Measurements from ENCODE around the gene ROR1. TPM values are rescaled to one million over a fixed set of nuclear protein-coding genes. Genes with fewer than 3 reads are reported as not detected.

The ROR1 gene
- total and polyA plus RNA-seq, 2 donors (not counting 3 experiments of a cell fraction or from before 2014, with no cell fraction given): 2.6 to 3.5 TPM

DNA sequence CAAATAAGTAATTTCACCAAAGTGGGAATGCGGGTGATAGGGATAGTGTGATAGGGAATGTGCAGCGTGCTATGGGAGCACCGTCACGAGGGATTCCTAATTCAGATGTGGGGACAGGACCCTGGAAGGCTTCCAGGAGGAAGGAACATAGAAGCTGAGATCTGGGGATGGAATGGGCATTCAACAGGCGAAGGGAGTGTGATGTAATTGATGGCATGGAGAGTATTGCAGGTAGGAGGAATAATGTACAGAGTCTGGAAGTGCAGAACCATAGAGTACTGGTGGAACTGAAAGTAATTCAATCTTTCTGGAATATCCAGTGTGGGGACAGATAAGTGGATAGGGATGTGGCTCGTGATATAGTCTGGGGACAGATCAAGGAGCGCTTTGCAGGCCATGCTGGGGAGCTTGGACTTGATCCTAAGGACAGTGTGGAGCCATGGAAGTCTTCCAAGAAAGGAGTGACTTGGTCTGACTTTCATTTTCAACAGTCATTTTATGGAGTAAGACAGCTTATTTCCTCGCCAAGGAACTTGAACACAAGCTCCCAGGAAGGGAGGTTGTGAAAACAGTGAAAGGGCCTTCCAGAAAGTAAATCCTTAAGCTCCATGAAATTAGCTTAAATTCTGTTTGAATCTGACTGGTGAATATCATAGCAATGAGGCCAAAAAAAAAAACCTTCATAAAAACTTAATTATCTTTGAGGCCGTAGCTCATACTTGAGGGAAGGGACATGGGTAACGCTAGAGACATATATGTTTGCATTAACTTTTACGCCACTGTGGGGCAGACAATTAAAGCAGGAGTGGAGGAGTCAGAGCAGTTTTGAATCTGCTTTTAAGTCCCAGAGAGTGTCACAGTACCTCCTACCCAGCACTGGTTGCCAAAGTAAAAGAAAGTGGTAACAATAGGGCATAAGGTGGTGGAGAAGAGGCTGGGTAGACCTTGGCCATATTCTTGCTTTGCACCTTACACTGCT lies 55.8 kb downstream of the ROR1 start:
- Histone ChIP-seq H3K9ac (replicated peaks; ENCODE audit: extremely low read depth, insufficient read depth, low read length) (no peak overlapping the region), H4K20me1 (replicated peaks; ENCODE audit: control insufficient read depth, extremely low read depth, insufficient read depth, low read length) (no peaks in the 10 kb centered on the region), H3K4me1 (ENCODE audit: control insufficient read depth, extremely low read depth, insufficient read depth, low read length) (no peaks in the 10 kb centered on the region), H3K79me2 (ENCODE audit: control insufficient read depth, insufficient read depth, low read length) (no peaks in the 10 kb centered on the region), H3K9me3 (replicated peaks; ENCODE audit: control insufficient read depth, insufficient read depth, low read length) (no peaks in the 10 kb centered on the region), H3K4me3 (replicated peaks in 1 of 3; ENCODE audit: insufficient read depth in 1 of 3, low read depth in 1 of 3, low read length in 3 of 3) (no peak overlapping the region), H3K36me3 (ENCODE audit: control insufficient read depth in 2 of 2, extremely low read depth in 1 of 2, insufficient read depth in 2 of 2, low read length in 2 of 2) (no peaks in the 10 kb centered on the region), H3K4me2 (ENCODE audit: insufficient read depth, low read length) (no peak overlapping the region), H3K9me1 (replicated peaks; ENCODE audit: control insufficient read depth, extremely low read depth, insufficient read depth, low read length) (no peaks in the 10 kb centered on the region), H2AFZ (ENCODE audit: low read depth, low read length) (no peak overlapping the region), H3K27ac (ENCODE audit: insufficient read depth, low read depth, low read length) (no peak overlapping the region), H3K27me3 (ENCODE audit: control insufficient read depth in 2 of 2, insufficient read depth in 2 of 2, low read length in 2 of 2) (no peaks in the 10 kb centered on the region)
- TF ChIP-seq JUN (IDR thresholded peaks at IDR 0.05; ENCODE audit: borderline replicate concordance, insufficient read depth, insufficient read length, low read depth) (no peak), MYC (IDR thresholded peaks at IDR 0.05; ENCODE audit: low read depth, low read length) (no peak), GATA2 (IDR thresholded peaks at IDR 0.05; ENCODE audit: insufficient read depth, insufficient read length, low read depth, low read length) (no peak), POLR2AphosphoS5 (IDR thresholded peaks at IDR 0.05; ENCODE audit: insufficient read depth, low read depth, low read length) (no peak), POLR2A (IDR thresholded peaks at IDR 0.05; ENCODE audit: low read depth, low read length) (no peak), FOS (IDR thresholded peaks at IDR 0.05; ENCODE audit: borderline replicate concordance, insufficient read depth, low read length) (no peak), EZH2 (IDR thresholded peaks at IDR 0.05; ENCODE audit: borderline replicate concordance, low read depth, low read length, severe bottlenecking) (no peak)
- TF ChIP-seq, protein P1, sequence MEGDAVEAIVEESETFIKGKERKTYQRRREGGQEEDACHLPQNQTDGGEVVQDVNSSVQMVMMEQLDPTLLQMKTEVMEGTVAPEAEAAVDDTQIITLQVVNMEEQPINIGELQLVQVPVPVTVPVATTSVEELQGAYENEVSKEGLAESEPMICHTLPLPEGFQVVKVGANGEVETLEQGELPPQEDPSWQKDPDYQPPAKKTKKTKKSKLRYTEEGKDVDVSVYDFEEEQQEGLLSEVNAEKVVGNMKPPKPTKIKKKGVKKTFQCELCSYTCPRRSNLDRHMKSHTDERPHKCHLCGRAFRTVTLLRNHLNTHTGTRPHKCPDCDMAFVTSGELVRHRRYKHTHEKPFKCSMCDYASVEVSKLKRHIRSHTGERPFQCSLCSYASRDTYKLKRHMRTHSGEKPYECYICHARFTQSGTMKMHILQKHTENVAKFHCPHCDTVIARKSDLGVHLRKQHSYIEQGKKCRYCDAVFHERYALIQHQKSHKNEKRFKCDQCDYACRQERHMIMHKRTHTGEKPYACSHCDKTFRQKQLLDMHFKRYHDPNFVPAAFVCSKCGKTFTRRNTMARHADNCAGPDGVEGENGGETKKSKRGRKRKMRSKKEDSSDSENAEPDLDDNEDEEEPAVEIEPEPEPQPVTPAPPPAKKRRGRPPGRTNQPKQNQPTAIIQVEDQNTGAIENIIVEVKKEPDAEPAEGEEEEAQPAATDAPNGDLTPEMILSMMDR (IDR thresholded peaks at IDR 0.05; ENCODE audit: extremely low read depth in 1 of 2, insufficient read depth in 1 of 2, low read depth in 1 of 2, low read length in 2 of 2): no peak
- TF ChIP-seq, protein P2, sequence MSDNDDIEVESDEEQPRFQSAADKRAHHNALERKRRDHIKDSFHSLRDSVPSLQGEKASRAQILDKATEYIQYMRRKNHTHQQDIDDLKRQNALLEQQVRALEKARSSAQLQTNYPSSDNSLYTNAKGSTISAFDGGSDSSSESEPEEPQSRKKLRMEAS (IDR thresholded peaks at IDR 0.05; ENCODE audit: insufficient read depth, insufficient read length): no peak
- dilution Hi-C loops (cut with MboI; ENCODE audit: extremely low pct_ligation_motif_present, low sequenced_read_pairs): no loop called here
- intact Hi-C loops (cut with micrococcal nuclease): no loop called here
- POLR2A ChIA-PET: no interaction called here
- DNase-seq (ENCODE audit: low read depth, low spot score) (no peak), FAIRE-seq (no peak)
- CTCF ChIA-PET: interaction anchor here (1.0 to 2.5 kb wide), 3 partner anchors 9 to 308 kb away, joined by 4 to 6 read pairs (median 5); no protein-coding TSS in a partner anchor
- BruUV-seq (replicated peaks): no TSS peak

All from endothelial cell of umbilical vein (primary cell).